ENCODE data around the gene ACAP2.
"Not testable (repeated sequence)": the region's sequence is repeated elsewhere in the genome, so short reads cannot be mapped to it uniquely, and the experiment has no call there.

ACAP2 gene

GRCh38 chr3:195291121-195291520 is 151.7 kb downstream of the ACAP2 start:
- no peak overlapping the region for H3K27ac ChIP-seq (ENCODE audit: low read length)
- H3K36me3 ChIP-seq (ENCODE audit: control insufficient read depth in 2 of 2, insufficient read depth in 2 of 2, low read length in 2 of 2): peaks cover 7 to 21% of the 10 kb centered on the region in 2 donors
- no peaks in the 10 kb centered on the region for H3K9me3 ChIP-seq (ENCODE audit: control insufficient read depth in 2 of 2, low read length in 2 of 2)
- no peak overlapping the region for H3K9ac ChIP-seq (ENCODE audit: low read length in 2 of 2)
- no peaks in the 10 kb centered on the region for H3K27me3 ChIP-seq (ENCODE audit: control insufficient read depth in 1 of 2, insufficient read depth in 2 of 2, low read length in 2 of 2)
- H3K4me1 ChIP-seq (ENCODE audit: control insufficient read depth, insufficient read depth, low read length): no peaks in the 10 kb centered on the region
- no peak overlapping the region for H3K4me3 ChIP-seq (ENCODE audit: low read length in 2 of 2)

GRCh38 chr3:195290643-195291042 is 152.2 kb downstream of the ACAP2 start:
- not testable (repeated sequence) for H3K4me1 ChIP-seq (ENCODE audit: control insufficient read depth, insufficient read depth, low read length); H3K4me3 ChIP-seq (ENCODE audit: low read length in 2 of 2); H3K27me3 ChIP-seq (ENCODE audit: control insufficient read depth in 1 of 2, insufficient read depth in 2 of 2, low read length in 2 of 2); H3K27ac ChIP-seq (ENCODE audit: low read length); H3K9ac ChIP-seq (ENCODE audit: low read length in 2 of 2); H3K9me3 ChIP-seq (ENCODE audit: control insufficient read depth in 2 of 2, low read length in 2 of 2)
- H3K36me3 ChIP-seq (ENCODE audit: control insufficient read depth in 2 of 2, insufficient read depth in 2 of 2, low read length in 2 of 2): peaks cover 7 to 19% of the 10 kb centered on the region in 2 donors

DNA sequence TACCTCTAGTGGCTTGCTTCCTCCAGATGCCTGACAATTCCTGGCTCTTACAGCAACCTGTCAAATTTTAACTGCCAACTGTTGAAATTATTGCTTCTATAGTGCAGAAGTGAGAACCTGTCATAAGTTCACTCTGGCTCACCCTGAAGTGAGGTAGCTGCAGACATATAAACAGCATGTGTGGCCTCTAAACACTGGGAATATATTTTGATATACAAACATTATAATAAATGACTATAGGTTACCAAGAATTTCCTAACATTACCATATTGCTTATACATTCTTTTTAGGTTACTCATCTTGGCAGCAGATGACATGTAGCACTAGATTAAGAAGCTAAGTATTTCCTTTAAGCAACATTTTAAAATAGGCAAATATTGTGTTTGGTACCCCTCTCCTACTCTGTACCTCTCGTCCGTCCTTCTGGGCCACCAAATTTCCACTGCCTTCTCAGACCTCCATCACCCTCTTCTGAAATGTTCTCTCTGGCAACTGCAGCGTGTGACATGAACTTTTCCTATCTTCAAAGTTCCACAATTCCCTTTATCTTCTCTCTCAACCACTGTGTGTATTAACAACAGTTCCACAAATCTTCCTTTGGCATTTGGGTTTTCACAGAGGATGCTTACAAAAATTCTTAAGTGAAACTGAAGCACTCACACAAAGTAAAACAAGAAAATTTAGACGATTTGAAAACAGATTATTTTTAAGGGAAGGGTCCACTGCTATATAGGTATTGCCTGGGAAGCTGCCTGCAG is 156.5 kb downstream of the ACAP2 start:
- Histone ChIP-seq H3K36me3 (ENCODE audit: control insufficient read depth in 2 of 2, insufficient read depth in 2 of 2, low read length in 2 of 2) (peaks cover 10 to 13% of the 10 kb centered on the region in 2 donors), H3K4me3 (ENCODE audit: low read length in 2 of 2) (no peak overlapping the region), H3K27me3 (ENCODE audit: control insufficient read depth in 1 of 2, insufficient read depth in 2 of 2, low read length in 2 of 2) (no peaks in the 10 kb centered on the region), H3K27ac (ENCODE audit: low read length) (no peak overlapping the region), H3K9ac (ENCODE audit: low read length in 2 of 2) (no peak overlapping the region), H3K4me1 (ENCODE audit: control insufficient read depth, insufficient read depth, low read length) (no peaks in the 10 kb centered on the region), H3K9me3 (ENCODE audit: control insufficient read depth in 2 of 2, low read length in 2 of 2) (no peaks in the 10 kb centered on the region)

DNA sequence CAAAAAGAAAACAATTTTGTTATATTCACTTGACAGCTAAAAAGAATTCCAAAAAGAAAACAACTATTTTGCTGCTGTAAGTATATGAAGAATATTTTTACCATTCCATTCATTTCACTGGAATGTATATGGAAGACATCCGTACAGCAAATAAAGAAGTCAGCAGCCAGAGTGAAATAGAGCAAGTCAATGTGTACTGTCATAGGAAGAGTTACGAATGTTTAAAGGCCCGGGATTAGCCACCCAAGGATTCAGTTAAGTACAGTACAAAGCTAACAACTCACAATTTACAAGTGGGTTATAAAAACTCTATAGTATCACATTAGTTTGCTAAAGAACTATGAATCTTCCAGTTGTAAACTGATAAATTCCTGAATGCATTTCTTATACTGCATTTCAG is 157.4 kb downstream of the ACAP2 start:
- no peak overlapping the region for H3K4me3 ChIP-seq (ENCODE audit: low read length in 2 of 2)
- no peak overlapping the region for H3K9ac ChIP-seq (ENCODE audit: low read length in 2 of 2)
- peaks cover 10 to 13% of the 10 kb centered on the region in 2 donors for H3K36me3 ChIP-seq (ENCODE audit: control insufficient read depth in 2 of 2, insufficient read depth in 2 of 2, low read length in 2 of 2)
- no peak overlapping the region for H3K27ac ChIP-seq (ENCODE audit: low read length)
- no peaks in the 10 kb centered on the region for H3K9me3 ChIP-seq (ENCODE audit: control insufficient read depth in 2 of 2, low read length in 2 of 2)
- no peaks in the 10 kb centered on the region for H3K4me1 ChIP-seq (ENCODE audit: control insufficient read depth, insufficient read depth, low read length)
- no peaks in the 10 kb centered on the region for H3K27me3 ChIP-seq (ENCODE audit: control insufficient read depth in 1 of 2, insufficient read depth in 2 of 2, low read length in 2 of 2)

GRCh38 chr3:195284842-195285241 is 158.0 kb downstream of the ACAP2 start:
- Histone ChIP-seq H3K4me3 (ENCODE audit: low read length in 2 of 2) (no peak overlapping the region), H3K36me3 (ENCODE audit: control insufficient read depth in 2 of 2, insufficient read depth in 2 of 2, low read length in 2 of 2) (peaks cover 10 to 13% of the 10 kb centered on the region in 2 donors), H3K9me3 (ENCODE audit: control insufficient read depth in 2 of 2, low read length in 2 of 2) (no peaks in the 10 kb centered on the region), H3K27me3 (ENCODE audit: control insufficient read depth in 1 of 2, insufficient read depth in 2 of 2, low read length in 2 of 2) (no peaks in the 10 kb centered on the region), H3K27ac (ENCODE audit: low read length) (no peak overlapping the region), H3K4me1 (ENCODE audit: control insufficient read depth, insufficient read depth, low read length) (no peaks in the 10 kb centered on the region), H3K9ac (ENCODE audit: low read length in 2 of 2) (no peak overlapping the region)

- Histone ChIP-seq H3K27ac (ENCODE audit: low read length) (no peak overlapping the region), H3K9ac (ENCODE audit: low read length in 2 of 2) (no peak overlapping the region), H3K36me3 (ENCODE audit: control insufficient read depth in 2 of 2, insufficient read depth in 2 of 2, low read length in 2 of 2) (peaks cover 7 to 11% of the 10 kb centered on the region in 2 donors), H3K4me3 (ENCODE audit: low read length in 2 of 2) (peak overlapping the region in 1 of 2 donors; percentile 17), H3K4me1 (ENCODE audit: control insufficient read depth, insufficient read depth, low read length) (no peaks in the 10 kb centered on the region), H3K9me3 (ENCODE audit: control insufficient read depth in 2 of 2, low read length in 2 of 2) (no peaks in the 10 kb centered on the region), H3K27me3 (ENCODE audit: control insufficient read depth in 1 of 2, insufficient read depth in 2 of 2, low read length in 2 of 2) (no peaks in the 10 kb centered on the region)
These were observed 159.9 kb downstream of the ACAP2 start for GRCh38 chr3:195282961-195283360.

- peaks cover 18% of the 10 kb centered on the region for H3K4me1 ChIP-seq (ENCODE audit: control insufficient read depth, insufficient read depth, low read length)
- no peak overlapping the region for H3K9ac ChIP-seq (ENCODE audit: low read length in 2 of 2)
- no peak overlapping the region for H3K4me3 ChIP-seq (ENCODE audit: low read length in 2 of 2)
- H3K36me3 ChIP-seq (ENCODE audit: control insufficient read depth in 2 of 2, insufficient read depth in 2 of 2, low read length in 2 of 2): peaks cover 0 to 4% of the 10 kb centered on the region in 2 donors
- no peaks in the 10 kb centered on the region for H3K9me3 ChIP-seq (ENCODE audit: control insufficient read depth in 2 of 2, low read length in 2 of 2)
- no peaks in the 10 kb centered on the region for H3K27me3 ChIP-seq (ENCODE audit: control insufficient read depth in 1 of 2, insufficient read depth in 2 of 2, low read length in 2 of 2)
- no peak overlapping the region for H3K27ac ChIP-seq (ENCODE audit: low read length)
These were observed 168.4 kb downstream of the ACAP2 start for GRCh38 chr3:195274259-195274966.

DNA sequence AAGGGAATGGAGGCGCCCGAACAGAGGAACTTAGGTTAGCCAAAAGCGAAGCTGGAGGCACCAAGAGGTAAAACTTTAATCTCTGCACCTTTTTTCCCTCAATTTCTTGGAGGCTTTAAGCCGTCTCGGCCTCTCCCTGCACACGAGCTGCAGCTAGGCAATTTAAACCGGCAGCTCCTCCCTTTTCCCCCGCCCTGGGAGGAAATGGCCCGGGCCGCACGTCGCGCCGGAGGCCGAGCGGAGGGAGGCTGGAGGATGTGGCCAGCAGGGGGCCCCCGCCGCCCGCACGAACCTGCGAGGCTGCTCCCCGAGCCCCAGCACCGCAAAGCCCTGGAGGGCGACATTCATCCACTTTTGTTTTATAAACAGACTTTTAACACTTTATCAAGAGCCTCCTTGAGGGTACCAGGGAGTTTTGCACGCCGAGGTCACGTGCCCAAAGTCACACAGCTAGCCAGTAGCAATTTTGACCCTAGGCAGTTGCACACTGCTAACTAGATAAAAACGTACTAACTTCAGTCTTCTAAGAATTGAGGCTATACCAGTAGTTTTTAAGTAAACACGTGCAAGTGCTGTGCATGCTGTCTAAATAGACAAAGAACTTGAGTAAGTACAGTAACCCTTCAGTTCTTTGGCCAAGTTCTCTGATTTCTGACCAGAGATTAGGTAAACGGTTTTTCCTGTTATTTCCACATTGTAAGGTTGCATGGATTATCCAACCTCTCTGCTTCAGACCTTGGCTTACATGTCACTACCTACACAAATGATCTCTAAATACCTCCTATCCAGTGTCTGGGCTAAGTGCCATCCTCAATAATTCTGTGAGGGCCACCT is 171.2 kb downstream of the ACAP2 start:
- H3K4me3 ChIP-seq (ENCODE audit: low read length in 2 of 2): peak overlapping the region; percentile 80 to 86
- H3K36me3 ChIP-seq (ENCODE audit: control insufficient read depth in 2 of 2, insufficient read depth in 2 of 2, low read length in 2 of 2): no peaks in the 10 kb centered on the region
- no peaks in the 10 kb centered on the region for H3K27me3 ChIP-seq (ENCODE audit: control insufficient read depth in 1 of 2, insufficient read depth in 2 of 2, low read length in 2 of 2)
- peaks cover 28% of the 10 kb centered on the region for H3K4me1 ChIP-seq (ENCODE audit: control insufficient read depth, insufficient read depth, low read length)
- peak overlapping the region; percentile 61 to 65 for H3K9ac ChIP-seq (ENCODE audit: low read length in 2 of 2)
- no peaks in the 10 kb centered on the region for H3K9me3 ChIP-seq (ENCODE audit: control insufficient read depth in 2 of 2, low read length in 2 of 2)
- H3K27ac ChIP-seq (ENCODE audit: low read length): peak overlapping the region; percentile 64

GRCh38 chr3:195270817-195271409 is 171.9 kb downstream of the ACAP2 start, which contains the start of gene XXYLT1:
TSS of gene XXYLT1 (minus strand) at chr3:195271159. CDS start at chr3:195271058, 101 bp downstream.
- H3K27ac ChIP-seq (ENCODE audit: low read length): peak within 1 kb of the TSS; percentile 64

More at GRCh38 chr3:195270817-195271409, 171.9 kb downstream of the ACAP2 start, which contains the start of gene XXYLT1:
- Histone ChIP-seq H3K4me1 (ENCODE audit: control insufficient read depth, insufficient read depth, low read length) (peaks cover 28% of the 10 kb centered on the region), H3K36me3 (ENCODE audit: control insufficient read depth in 2 of 2, insufficient read depth in 2 of 2, low read length in 2 of 2) (peaks cover 0 to under 1% of the 10 kb centered on the region in 2 donors), H3K4me3 (ENCODE audit: low read length in 2 of 2) (peak within 1 kb of the TSS; percentile 80 to 86), H3K9ac (ENCODE audit: low read length in 2 of 2) (peak within 1 kb of the TSS; percentile 61 to 68), H3K9me3 (ENCODE audit: control insufficient read depth in 2 of 2, low read length in 2 of 2) (no peaks in the 10 kb centered on the region), H3K27me3 (ENCODE audit: control insufficient read depth in 1 of 2, insufficient read depth in 2 of 2, low read length in 2 of 2) (no peaks in the 10 kb centered on the region)

Data from stomach smooth muscle (tissue), 2 donors.